GM12878 (cell line): ENCODE measurements around the gene WDR74.

ENCODE experiments used
- CEBPB ChIP-seq, 2 experiments: fragments of 150-350 bp in 1 of 2; IDR thresholded peaks; 2 replicates each; pipeline ENCODE4 v1.6.1; 2012 to 2014; ENCODE audit warnings: low read depth in 2 of 2, low read length in 2 of 2, borderline replicate concordance in 1 of 2, inconsistent platforms in 1 of 2
- HDGF ChIP-seq: fragments of 450-650 bp; IDR thresholded peaks from 2 replicates; pipeline ENCODE4 v1.6.1; 2016; ENCODE audit warnings: antibody characterized with exemption
- POLR2A ChIP-seq: IDR thresholded peaks from 2 replicates; pipeline ENCODE4 v1.6.1; 2011; ENCODE audit warnings: low read depth, mild to moderate bottlenecking, low read length
- POLR2AphosphoS5 ChIP-seq: IDR thresholded peaks from 2 replicates; pipeline ENCODE4 v1.6.1; 2011; ENCODE audit warnings: mild to moderate bottlenecking, low read length, inconsistent platforms
- POU2F2 ChIP-seq: IDR thresholded peaks from 3 replicates; pipeline ENCODE4 v1.6.1; 2011; ENCODE audit warnings: low read depth, mild to moderate bottlenecking, low read length, borderline replicate concordance
- RB1 ChIP-seq: fragments of 450-650 bp; formaldehyde crosslinking; IDR thresholded peaks from 2 replicates; pipeline ENCODE4 v1.6.1; 2017; ENCODE audit warnings: mild to moderate bottlenecking, borderline replicate concordance
- RCOR1 ChIP-seq: conservative IDR thresholded peaks from 2 replicates; pipeline ENCODE4 v1.6.1; 2012; ENCODE audit warnings: low read depth, low read length, improper control_type of control experiment
- RFX5 ChIP-seq: IDR thresholded peaks from 2 replicates; pipeline ENCODE4 v1.6.1; 2011; ENCODE audit warnings: low read depth, low read length, improper control_type of control experiment
- ZNF24 ChIP-seq: fragments of 450-650 bp; IDR thresholded peaks from 2 replicates; pipeline ENCODE4 v1.6.1; 2017; ENCODE audit warnings: antibody characterized with exemption, mild to moderate bottlenecking
- TF ChIP-seq, protein P1 (sequence below), 3 experiments: IDR thresholded peaks in 2 of 3; conservative IDR thresholded peaks in 1 of 3; 2 replicates each; pipeline ENCODE4 v1.5.1; 2011; ENCODE audit warnings: low read depth in 3 of 3, low read length in 3 of 3, mild to moderate bottlenecking in 3 of 3, control low read depth in 2 of 3, moderate library complexity in 2 of 3, inconsistent platforms in 1 of 3, mixed read lengths in 1 of 3; ENCODE audit not compliant: control insufficient read depth in 2 of 3, insufficient read depth in 1 of 3; ENCODE audit errors: extremely low read depth in 1 of 3
- TF ChIP-seq, protein P2 (sequence below): IDR thresholded peaks from 2 replicates; pipeline ENCODE4 v1.6.1; 2011; ENCODE audit warnings: low read depth, low read length, improper control_type of control experiment, borderline replicate concordance
- TF ChIP-seq, protein P3 (sequence below): fragments of 450-650 bp; IDR thresholded peaks from 2 replicates; pipeline ENCODE4 v1.6.1; 2017; ENCODE audit warnings: mild to moderate bottlenecking, moderate library complexity

DNA sequence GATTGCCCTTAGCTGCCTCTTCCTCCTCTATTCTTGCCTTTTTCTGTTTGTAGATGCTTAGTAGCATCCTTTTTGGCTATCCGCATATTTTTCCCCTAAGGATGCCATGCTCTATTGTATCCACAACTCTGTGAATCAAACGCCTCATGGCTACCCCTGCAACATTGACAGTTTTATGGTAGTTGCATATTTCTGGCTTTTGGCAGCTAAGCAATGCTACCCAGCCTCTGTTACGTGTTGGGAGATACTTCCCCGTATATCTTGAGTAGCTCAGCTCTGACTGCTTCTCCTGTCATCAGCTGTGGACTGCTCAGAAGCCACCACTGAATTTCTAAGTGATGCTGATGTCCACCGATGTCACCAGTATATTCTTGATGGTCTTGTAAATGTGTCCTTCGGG lies 26.2 kb upstream of the WDR74 start:
- TF ChIP-seq, protein P1, sequence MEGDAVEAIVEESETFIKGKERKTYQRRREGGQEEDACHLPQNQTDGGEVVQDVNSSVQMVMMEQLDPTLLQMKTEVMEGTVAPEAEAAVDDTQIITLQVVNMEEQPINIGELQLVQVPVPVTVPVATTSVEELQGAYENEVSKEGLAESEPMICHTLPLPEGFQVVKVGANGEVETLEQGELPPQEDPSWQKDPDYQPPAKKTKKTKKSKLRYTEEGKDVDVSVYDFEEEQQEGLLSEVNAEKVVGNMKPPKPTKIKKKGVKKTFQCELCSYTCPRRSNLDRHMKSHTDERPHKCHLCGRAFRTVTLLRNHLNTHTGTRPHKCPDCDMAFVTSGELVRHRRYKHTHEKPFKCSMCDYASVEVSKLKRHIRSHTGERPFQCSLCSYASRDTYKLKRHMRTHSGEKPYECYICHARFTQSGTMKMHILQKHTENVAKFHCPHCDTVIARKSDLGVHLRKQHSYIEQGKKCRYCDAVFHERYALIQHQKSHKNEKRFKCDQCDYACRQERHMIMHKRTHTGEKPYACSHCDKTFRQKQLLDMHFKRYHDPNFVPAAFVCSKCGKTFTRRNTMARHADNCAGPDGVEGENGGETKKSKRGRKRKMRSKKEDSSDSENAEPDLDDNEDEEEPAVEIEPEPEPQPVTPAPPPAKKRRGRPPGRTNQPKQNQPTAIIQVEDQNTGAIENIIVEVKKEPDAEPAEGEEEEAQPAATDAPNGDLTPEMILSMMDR (IDR thresholded peaks at IDR 0.05 in 2 of 3, conservative IDR thresholded peaks at IDR 0.05 in 1 of 3; ENCODE audit: control insufficient read depth in 2 of 3, extremely low read depth in 1 of 3, insufficient read depth in 1 of 3, low read depth in 3 of 3, low read length in 3 of 3): no peak
- TF ChIP-seq CEBPB (IDR thresholded peaks at IDR 0.05; ENCODE audit: borderline replicate concordance in 1 of 2, low read depth in 2 of 2, low read length in 2 of 2) (no peak), RCOR1 (no peak), POU2F2 (no peak), RFX5 (no peak), ZNF24 (no peak), POLR2A (no peak), POLR2AphosphoS5 (no peak), RB1 (no peak), HDGF (no peak)
- TF ChIP-seq, protein P2, sequence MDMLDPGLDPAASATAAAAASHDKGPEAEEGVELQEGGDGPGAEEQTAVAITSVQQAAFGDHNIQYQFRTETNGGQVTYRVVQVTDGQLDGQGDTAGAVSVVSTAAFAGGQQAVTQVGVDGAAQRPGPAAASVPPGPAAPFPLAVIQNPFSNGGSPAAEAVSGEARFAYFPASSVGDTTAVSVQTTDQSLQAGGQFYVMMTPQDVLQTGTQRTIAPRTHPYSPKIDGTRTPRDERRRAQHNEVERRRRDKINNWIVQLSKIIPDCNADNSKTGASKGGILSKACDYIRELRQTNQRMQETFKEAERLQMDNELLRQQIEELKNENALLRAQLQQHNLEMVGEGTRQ: no peak
- TF ChIP-seq, protein P3, sequence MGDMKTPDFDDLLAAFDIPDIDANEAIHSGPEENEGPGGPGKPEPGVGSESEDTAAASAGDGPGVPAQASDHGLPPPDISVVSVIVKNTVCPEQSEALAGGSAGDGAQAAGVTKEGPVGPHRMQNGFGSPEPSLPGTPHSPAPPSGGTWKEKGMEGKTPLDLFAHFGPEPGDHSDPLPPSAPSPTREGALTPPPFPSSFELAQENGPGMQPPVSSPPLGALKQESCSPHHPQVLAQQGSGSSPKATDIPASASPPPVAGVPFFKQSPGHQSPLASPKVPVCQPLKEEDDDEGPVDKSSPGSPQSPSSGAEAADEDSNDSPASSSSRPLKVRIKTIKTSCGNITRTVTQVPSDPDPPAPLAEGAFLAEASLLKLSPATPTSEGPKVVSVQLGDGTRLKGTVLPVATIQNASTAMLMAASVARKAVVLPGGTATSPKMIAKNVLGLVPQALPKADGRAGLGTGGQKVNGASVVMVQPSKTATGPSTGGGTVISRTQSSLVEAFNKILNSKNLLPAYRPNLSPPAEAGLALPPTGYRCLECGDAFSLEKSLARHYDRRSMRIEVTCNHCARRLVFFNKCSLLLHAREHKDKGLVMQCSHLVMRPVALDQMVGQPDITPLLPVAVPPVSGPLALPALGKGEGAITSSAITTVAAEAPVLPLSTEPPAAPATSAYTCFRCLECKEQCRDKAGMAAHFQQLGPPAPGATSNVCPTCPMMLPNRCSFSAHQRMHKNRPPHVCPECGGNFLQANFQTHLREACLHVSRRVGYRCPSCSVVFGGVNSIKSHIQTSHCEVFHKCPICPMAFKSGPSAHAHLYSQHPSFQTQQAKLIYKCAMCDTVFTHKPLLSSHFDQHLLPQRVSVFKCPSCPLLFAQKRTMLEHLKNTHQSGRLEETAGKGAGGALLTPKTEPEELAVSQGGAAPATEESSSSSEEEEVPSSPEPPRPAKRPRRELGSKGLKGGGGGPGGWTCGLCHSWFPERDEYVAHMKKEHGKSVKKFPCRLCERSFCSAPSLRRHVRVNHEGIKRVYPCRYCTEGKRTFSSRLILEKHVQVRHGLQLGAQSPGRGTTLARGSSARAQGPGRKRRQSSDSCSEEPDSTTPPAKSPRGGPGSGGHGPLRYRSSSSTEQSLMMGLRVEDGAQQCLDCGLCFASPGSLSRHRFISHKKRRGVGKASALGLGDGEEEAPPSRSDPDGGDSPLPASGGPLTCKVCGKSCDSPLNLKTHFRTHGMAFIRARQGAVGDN: no peak
